HL-60/S4 (cell line): ENCODE measurements around the gene NCAPG2.

Source experiments
- in situ Hi-C: fragments of 300-500 bp; cut with MboI; formaldehyde crosslinking; loops from 2 replicates; pipeline ENCODE4 v1.14.3; 2022; ENCODE audit warnings: low sequenced_read_pairs

Gene NCAPG2

DNA sequence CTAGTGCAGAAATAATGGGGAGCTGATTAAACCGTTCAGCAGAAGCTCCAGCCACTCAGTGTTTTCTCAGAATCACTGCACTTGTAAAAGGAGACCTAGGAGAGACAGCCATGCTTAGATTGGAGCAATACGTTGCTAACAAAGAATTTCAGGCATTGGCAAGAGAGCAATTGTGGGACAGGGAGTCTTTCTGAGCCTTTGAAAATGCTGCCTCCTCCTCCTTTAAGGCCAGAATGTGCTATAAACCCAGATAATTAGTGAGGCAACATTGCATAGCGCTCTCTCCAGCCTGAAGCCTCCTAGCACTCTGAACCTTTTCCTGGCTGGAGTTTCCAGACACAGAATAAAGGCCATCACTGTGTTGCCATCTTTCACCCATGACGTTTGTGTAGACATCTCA lies 98.5 kb downstream of the NCAPG2 start:
- in situ Hi-C loops: no loop called here

DNA sequence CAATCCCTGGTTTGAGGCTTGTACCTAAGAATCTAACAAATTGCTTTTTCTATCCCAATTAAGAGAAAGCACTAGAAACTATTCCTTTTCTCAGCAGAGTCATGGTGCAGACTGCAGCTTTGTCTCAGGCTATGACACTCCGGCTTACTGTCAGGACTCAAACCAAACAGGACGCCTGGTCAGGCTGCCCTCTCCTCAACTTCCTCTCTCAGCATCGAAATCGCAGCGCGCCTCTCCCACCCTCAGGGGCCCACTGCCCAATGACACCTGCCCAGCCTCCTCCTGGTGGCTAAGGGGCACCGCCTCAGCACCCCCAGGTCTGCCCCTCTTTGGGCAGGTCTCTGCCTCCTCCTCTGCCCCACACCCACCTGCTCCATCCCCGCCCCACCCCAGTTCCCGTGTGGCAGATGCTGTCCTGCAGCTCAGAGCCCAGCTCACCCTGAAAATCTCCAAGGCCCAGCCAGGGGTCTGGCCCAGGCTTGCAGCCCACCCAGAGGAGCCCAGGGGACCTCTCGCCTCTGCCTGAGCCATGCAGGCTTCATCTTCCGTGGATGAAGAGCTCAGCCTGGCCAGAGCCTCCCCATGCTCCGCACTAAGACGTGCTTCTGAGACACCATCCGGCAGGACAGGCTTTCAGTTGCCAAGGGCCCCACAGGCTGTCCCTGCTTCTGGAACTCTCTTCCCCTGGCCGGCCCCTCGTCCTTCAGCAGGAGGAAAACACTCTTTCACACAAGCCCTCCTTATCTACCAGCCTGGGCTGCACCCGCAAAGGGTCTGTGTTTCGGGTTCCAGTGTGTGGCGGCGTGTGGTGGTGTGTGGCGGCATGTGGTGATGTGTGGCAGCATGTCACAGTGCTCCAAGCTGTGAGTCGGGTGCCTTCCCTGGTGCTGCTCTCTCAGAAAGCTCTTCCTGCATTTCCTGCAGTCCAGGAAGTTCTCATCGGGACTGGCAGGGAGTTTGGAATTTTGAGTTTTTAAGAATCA lies 100.5 kb downstream of the NCAPG2 start:
- in situ Hi-C loops: no loop called here

GRCh38 chr7:158602905-158603772 lies 101.5 kb downstream of the NCAPG2 start:
- in situ Hi-C loops: no loop called here

GRCh38 chr7:158602041-158602440 lies 102.6 kb downstream of the NCAPG2 start:
- in situ Hi-C loops: no loop called here

DNA sequence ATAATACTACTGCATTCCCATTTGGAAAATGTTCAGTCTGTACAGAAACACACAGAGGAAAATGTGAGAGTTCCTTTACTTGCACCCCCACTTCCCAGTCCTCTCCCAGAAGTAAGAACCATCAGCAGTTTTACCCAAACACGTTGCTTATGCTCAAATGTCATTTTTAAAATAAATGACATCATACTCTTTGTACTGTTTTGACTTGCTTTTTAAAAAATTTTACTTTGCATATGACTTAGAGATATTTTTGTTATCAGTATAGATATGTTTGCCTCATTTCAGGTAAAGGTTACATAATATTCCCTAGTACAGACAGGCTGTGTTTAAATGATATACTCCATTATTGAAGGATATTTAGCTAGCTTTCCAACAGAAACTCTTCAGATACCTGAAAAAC lies 103.5 kb downstream of the NCAPG2 start:
- in situ Hi-C loops: no loop called here

- in situ Hi-C loops: no loop called here
Observed at GRCh38 chr7:158596745-158597144, 107.9 kb downstream of the NCAPG2 start.

GRCh38 chr7:158596309-158596708 lies 108.3 kb downstream of the NCAPG2 start:
- in situ Hi-C loops: no loop called here

DNA sequence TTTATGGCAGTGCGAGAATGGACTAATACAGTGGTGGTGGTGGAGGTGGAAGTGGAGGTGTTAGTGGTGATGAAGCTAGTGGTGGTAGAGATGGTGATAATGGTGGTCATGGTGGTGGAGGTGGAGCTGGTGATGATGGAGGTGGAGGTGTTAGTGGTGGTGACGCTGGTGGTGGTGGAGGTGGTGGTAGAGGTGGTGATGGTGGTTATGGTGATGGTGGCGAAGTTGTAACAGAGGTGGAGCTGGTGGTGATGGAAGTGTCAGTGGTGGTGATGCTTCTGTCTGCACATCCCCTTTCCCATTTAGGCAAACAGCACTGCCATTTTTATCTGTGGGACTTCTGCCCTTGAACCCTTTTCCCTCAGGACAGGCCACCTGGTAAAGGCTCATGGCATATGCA lies 109.5 kb downstream of the NCAPG2 start:
- in situ Hi-C loops: no loop called here

DNA sequence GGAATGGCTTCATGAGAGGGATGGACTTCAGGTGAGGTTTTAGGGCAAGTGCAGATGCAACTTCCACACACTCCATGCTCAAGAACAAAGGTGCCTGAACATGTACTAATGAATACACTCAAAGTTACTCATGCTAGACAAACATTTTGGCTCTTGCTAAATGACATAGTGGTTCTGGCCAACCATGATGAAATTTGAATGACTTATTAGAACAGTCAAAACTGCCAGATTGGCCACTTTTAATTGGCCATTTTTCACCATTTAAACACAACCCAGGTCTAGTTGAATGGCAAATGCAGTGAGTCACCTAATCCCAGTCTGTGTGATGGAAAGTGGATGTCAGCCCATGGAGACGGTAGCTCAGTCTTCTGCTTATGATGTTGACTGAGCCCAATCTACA lies 112.1 kb downstream of the NCAPG2 start:
- in situ Hi-C loops: no loop called here

DNA sequence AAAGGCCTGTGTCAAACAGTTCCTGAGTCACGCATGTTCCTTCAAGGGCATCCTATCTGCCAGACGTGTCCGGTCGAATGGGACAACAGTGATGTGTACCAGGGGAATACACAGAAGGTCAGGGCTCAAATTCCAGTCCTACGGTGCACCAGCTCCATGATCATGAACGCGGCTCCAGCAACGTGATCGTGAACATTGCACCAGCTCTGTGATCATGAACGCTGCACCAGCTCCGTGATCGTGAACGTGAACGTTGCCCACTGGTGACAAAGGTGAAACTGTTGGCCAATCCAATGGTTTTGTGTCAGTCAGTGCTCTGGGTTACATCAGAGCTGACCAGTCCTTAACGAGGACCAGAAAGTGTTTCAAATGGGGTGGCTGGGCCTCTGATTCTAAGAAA lies 112.7 kb downstream of the NCAPG2 start:
- in situ Hi-C loops: no loop called here

- in situ Hi-C loops: no loop called here
Observed at GRCh38 chr7:158590181-158590530, 114.4 kb downstream of the NCAPG2 start.

DNA sequence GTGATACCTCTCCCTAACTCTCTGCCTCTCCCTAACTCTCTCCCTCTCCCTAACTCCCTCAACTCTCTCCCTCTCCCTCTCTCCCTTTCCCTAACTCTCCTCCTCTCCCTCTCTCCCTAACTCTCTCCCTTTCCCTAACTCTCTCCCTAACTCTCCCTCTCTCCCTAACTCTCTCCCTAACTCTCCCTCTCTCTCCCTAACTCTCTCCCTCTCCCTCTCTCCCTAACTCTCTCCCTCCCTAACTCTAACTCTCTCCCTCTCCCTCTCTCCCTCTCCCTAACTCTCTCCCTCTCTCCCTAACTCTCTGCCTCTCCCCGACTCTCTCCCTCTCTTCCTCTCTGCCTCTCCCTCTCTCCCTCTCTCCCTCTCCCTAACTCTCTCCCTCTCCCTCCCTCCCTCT lies 115.0 kb downstream of the NCAPG2 start:
- in situ Hi-C loops: no loop called here

DNA sequence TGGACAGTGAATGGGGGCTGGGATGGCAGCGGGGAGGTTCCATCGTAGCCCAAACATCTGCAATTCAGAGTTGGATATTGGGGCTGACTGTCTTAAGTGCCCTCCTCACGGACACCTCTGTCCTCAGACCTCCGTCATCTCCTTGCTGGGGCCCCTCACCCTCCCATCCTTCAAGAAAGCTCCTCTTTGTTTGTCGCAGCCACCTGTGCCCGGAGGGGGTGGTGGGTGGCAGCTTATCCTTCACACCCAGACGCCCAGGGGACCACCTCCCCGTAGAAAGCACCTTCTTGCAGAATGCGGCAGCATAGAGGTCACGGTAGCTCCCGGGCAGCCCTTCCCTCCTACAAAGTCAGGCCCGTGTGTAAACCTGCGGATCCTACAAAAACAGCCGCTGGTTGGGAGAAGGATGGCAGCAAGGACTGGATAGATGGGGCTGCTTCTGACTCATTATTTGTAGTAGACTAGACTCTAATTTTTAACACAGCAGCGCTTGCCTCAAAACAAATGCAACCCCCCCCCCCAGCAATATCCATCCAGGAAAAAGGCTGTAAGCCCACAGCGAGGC lies 115.6 kb downstream of the NCAPG2 start:
- in situ Hi-C loops: no loop called here

- in situ Hi-C loops: no loop called here
Observed at GRCh38 chr7:158588085-158588877, 116.3 kb downstream of the NCAPG2 start.

DNA sequence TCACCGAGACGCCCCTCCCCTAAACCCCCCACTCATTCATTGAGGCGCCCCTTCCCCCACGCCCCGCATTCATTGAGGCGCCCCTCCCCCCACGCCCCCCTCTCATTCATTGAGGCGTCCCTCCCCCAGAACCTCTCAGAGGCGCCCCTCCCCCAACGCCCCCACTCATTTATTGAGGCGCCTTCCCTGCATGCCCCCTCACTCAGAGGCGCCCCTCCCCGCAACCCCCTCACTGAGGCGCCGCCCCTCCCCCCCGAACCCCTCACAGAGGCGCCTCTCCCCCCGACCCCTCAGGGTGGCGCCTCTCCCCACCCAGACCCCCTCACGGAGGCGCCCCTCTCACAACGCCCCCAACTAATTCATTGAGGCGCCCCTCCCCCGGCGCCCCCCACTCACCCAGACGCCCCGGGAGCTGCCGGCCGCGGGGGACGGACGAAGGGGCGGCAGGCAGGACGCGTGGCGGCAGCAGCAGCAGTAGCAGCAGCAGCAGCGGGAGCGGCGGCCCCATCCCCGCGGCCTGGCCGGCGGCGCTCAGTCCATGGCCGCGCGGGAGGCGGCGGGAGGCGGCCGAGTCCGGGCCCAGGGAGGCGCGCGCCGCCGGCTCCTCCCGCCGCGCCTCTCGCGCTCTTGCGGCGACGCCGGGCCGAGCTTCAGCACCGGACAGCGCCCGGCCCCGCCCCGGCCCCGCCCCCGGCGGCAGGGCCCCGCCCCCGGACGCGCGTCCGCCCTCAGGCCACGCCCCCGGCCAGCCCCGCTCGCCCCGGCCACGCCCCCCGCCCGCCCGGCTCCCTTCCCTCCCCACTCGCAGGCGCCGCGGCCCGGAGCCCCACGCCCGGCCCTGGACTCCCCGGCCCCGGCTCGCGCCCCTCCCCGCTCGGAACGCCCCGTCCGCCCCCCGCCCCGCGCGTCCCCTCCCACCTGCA lies 117.2 kb downstream of the NCAPG2 start, which contains the start of gene PTPRN2:
Gene PTPRN2, minus strand, starts transcription at position 662 of the 923 bp plus-strand sequence.
- in situ Hi-C loops: no loop called here

DNA sequence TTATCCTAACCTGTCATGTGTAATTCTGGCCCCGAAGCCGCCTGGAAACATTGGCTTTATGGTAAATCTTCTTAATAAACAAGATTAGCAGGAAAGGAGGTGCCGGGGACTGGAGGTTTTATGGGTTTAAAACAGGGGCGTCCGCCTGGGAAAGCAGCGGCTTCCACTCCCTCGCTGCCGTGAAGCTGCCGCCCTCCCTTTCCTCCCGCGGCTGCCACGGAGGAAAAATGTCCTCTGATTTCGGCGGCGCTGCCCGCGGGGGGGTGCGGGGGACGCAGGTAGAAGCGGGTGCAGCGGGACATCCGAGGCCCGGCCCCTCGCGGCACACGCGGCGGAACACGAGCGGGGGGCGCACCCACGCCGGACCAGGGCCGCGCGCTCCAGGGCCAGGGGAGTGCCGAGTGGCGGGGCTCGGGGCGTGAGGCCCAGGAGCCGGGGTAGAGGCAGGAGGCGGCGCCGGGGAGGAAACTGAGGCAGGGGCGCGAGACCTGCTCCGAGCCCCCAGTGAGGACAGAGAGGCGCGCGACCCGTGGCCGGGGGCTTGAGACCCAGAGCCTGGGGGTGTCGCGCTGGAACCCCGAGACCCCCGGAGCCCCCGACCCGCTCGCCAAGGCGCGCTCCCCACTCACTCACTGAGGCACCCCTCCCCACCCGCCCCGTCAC lies 118.0 kb downstream of the NCAPG2 start:
- in situ Hi-C loops: no loop called here

- in situ Hi-C loops: no loop called here
Observed at GRCh38 chr7:158585721-158586498, 118.7 kb downstream of the NCAPG2 start.

- in situ Hi-C loops: no loop called here
Observed at GRCh38 chr7:158584407-158584806, 120.2 kb downstream of the NCAPG2 start.
